GM21825 (cell line): Measurements from ENCODE around the gene COPE.
A peak's percentile ranks its signal among the peaks of the same experiment; 100 is the strongest.
"Not testable (repeated sequence)": the region's sequence is repeated elsewhere in the genome, so short reads cannot be mapped to it uniquely, and the experiment has no call there.

ENCODE experiments used
- ATAC-seq: cut with Tn5 transposase; IDR thresholded peaks from one replicate; pipeline ENCODE4 v1.9.1; 2021; ENCODE audit warnings: mild to moderate bottlenecking, moderate library complexity; ENCODE audit not compliant: unreplicated experiment

The COPE gene

DNA sequence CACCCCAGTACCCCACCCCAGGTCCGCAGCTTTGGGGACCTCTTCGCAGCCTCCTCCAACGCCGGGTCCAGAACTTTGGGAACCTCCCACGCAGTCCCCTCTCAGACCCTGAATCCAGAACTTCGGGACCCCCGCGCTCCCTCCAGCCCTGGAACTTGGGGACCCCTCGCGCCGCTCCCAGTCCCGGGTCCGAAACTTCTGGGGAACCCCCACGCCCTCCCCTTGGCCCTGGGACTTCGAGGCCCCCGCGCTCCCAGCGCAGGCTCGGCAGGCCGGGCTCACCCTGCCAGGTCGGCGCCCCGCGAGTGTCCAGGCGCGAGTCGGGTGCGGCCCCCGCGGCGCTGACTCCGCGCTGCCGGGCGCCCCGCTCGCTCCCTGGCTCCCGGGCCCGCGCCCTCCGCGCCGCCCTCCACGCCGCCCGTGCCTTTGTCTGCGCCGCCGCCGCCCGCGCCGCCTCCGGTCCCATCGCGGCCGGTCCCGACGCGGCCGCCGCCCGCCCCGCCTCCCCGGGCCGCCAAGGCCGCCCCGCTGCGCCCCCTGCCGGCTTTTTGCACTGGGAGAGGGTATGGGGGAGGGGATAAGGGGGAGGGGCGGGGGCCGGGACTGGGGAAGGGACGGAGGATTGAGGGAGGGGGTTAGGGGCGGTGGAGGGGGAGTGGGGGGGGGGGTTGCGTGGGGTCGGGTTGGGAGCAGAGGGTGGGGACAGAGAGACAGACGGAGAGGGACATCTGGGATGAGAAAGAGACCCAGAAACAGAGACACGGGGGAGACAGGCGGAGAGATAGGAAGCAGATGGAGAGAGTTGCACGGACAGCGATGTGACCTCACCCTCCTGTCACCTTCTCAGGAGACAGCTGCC, 21.8 kb upstream of the COPE start, which contains the start of gene HOMER3:
Gene HOMER3 (minus strand): TSS at position 449 of the 859 bp plus-strand sequence. CDS start 2,235 bp downstream, outside the sequence.
- ATAC-seq, result peak; percentile 53

DNA sequence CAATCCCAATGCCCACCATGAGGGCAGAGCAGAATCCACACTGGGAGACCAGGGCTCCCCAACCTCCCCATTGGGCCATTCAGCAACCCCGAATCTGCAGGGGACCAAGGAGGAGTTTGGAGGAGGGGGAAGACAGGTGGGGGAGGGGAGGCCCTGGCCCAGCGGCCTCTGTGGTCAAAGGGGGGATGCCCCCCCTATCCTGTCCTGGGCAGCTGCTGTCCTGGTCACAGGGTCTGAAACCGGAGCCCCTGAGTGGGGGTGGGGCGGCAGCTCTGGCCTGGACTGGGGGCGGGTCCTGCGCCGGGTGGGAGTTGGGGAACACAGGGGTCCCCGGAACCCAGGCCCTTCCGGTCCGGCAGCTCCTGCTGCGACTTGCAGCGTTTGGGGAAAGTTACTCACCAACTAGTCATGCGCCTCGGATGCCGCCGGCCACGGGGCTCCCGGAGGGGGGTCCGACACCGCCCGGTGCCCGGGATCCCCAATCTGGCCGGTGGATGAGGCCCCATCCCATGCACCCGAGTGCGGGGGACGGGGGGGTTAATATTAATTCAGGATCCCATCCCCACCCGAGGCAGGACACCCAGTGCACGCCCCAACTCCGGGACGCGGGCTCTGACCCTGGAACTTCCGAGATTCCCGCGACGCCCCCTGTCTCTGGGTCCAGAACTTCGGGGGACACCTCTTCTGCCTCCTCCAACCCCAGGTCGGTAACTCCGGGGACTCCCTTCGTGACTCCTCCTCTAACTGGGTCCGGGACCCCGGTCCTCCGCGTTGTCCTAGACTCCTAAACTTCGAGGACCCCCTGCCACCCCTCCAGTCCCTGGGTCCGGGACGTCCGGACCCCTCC, 21.0 kb upstream of the COPE start:
- no peak for ATAC-seq

DNA sequence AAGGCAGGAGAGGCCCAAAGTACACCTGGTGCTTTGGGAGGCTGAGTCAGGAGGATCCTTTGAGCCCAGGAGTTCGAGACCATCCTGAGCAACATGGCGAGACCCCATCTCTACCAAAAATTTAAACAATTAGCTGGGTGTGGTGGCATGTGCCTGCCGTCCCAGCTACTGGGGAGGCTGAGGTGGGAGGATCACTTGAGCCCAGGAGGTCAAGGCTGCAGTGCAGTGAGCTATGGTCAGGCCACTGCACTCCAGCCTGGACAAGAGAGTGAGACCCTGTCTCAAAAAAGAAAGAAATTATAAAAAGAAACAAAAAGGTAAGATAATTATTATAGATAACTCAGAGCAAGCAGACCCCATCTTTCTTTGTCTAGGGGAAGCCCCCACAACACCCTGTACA, 20.0 kb upstream of the COPE start:
- ATAC-seq, result no peak

DNA sequence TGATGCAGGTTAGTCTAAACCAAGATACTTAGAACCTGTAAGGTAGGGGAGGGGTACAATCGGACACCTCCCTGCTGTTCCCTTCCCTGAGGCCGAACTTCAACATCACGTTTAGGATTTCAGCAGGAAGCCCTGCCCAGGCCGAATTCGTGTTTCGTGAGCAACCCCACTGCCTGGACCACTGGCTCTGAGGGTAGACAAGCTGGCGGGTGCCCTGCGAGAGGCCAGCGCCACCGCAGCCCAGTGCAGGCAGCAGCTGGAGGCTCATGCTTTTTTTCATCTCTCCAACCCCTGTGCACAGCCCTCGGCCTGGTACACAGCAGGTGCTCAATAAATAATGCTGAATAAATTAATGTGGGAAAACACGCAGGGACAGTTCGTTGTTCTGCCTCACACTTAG, 14.1 kb upstream of the COPE start:
- ATAC-seq, result no peak

DNA sequence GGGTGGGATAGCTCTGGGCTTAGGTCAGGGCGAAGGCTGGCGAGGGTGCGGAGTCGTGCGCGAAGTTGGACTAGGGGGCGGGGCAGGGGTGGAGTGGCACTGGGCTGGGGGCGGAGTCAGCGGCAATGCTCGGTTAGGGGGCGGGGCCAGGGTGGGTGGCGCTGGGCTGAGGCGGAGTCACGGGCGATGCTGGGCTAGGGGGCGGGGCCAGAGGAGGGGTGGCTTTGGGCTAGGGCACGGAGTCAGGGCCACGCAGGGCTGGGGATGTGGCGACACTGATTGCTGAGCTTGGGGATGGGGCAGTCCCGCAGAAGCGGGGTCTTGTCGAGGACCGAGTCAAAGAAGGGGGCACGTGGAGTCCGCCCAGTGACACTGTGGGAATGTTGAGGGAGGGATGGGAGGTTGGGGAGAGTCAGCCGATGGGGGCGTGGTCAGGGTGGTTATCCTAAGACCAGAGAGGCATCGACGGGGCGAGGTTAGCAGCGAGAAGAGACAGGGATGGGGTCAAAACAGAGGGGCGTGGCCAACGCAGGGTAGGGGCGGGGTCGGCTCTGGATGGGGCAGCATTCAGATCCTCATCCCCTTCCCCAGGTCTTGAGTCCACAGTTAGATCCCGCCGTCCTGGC, 13.1 kb upstream of the COPE start:
- no peak for ATAC-seq

DNA sequence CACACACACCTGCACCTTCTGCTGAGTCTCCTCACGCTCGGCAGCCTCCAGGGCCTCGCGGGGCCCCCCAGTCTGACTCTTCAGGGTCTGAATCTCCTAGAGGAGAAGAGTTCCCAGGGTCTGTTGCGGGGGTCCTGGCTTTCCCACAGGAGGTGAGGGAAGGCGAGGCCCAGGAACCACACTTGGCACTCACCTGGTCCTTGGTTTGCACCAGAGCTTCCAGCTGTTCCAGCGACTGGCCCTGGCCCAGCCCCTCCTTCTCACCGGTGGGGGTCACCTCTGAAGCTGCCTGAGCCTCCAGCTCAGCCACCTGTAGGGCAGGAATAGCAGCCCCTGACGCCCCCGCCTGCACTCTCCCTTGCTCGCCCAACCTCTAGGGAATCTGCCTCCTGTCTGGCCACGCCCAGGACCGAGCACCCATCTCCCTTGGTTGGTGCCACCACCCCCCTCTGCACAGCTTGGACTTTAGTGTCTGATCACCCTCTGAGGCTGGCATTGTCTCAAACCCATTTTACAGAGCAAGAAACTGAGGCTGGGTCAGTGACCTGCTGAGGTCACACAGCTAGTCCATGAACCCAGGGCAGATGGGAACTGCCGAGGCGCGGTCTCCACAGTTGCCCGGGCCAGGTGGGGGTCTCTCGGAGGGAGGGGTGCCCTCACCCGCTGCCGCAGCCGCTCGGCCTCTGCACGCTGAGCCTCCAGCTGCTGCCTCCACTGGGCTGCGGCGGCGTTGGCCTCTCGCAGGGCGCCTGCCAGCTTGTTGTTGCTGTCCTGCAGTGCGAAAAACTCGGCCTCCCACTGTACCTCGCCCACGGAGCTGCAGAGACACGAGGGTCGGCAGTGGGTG, 12.4 kb upstream of the COPE start:
- no peak for ATAC-seq

DNA sequence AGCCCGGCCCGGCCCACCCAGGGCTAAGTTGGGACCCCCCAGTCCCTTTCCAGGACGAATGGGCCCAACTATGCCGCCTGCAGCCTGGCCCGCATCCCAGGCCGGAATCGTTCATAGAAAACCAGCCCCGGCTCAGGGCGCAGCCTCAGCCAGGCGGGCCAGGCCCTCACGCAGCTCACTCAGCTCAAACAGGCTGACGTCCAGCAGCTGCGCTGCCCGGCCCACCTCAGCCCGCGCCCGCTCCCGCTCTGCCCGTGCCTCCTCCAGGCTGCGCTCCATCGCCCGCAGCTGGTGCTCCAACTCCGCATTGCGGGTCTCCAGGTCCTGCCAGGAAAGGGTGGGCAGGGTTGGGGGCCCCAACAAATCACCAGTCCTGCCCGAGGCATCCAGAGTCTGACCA, 10.1 kb upstream of the COPE start:
- no peak for ATAC-seq

DNA sequence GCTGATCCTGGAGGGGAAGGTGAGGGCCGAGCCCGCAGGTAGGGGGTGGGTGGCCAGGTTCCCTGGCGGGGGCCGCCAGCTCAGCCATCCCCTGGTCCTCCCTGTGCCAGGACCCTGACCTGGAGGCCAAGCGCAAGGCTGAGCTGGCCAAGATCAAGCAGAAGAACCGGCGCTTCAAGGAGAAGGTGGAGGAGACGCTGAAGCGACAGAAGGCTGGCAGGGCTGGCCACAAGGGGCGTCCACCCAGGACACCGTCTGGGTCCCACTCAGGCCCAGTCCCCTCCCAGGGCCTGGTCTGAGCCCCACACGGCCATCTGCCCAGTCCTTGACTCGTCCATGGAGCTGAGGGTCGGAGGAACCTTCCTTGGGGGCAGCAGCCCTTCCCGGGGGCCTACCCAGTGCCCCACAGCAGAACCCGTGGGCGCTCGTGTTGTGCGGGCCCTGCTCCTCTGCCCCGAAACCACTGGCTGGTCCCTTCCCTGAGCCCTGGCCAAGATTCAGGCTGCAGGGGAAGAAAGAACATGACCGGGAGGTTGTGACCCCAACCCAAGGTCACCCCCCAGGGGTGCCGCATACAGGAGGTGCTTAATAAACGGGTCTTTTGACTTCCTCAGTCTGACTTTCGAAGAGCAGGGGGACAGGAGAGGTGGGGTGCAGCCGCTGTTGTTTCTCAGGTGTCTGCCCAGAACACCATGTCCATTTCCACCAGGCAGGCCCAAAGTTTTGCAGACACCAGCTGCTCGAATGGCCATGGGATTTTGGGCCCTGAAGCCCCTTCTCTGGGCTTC, 9.0 kb upstream of the COPE start:
- ATAC-seq, result no peak

DNA sequence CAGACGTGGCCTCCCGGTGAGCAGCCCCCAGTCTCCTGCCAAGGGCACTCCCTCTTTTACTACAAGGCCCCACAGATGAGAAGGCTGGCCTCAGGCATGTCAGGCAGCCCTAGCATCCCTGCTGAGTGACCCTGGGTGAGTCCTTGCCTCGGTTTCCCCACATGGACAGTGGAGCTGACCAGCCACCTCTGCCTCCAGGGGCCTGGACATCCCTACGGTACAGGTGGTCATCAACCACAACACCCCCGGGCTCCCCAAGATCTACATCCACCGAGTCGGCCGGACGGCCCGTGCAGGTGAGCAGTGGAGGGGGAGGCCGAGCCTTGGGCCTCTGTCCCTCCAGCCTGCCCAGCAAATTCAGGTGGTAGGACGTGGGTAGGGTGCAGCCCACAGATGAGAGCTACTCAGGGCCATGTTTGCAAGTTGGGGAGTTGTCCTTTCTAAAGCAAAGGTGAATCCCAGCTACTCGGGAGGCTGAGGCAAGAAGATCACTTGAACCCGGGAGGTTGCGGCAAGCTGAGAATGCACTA, 5.6 kb upstream of the COPE start:
- no peak for ATAC-seq

DNA sequence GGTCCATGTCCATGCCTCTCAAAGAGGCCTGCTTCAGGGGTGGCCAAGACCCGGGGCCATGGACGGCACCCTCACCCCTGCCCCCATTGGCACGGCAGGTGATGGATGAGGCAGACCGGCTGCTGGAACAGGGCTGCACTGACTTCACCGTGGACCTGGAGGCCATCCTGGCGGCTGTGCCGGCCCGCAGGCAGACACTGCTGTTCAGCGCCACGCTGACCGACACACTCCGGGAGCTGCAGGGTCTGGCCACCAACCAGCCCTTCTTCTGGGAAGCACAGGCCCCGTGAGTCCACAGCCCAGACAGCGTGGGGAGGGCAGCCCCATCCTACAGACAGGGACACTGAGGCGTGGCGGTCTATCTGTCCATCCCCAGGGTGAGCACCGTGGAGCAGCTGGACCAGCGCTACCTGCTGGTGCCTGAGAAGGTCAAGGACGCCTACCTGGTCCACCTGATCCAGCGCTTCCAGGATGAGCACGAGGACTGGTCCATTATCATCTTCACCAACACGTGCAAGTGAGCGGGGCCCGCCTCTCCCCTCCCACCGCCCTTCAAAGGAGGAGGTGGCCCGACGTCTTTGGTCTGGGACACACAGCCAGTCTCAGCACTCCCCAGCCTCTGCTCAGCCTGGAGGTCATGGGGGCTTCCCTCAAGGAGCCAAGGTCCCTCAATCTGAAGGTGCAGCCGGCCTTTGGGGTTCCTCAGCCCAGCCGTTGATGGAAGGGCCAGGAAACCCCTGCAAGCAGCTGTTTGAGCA, 3.2 kb upstream of the COPE start:
- no peak for ATAC-seq

DNA sequence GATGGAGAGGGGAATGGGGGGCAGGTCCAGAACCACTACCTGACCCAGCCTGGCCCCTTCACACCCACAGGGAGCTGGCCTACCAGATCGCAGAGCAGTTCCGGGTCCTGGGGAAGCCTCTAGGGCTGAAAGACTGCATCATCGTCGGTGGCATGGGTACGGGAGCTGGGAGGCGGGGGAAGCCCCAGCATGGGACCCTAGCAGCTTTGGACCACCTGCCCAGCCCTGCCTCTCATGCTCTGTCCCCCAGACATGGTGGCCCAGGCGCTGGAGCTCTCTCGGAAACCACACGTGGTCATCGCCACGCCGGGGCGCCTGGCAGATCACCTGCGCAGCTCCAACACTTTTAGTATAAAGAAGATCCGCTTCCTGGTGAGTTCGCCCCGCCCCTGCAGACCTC, 2.4 kb upstream of the COPE start:
- no peak for ATAC-seq

DNA sequence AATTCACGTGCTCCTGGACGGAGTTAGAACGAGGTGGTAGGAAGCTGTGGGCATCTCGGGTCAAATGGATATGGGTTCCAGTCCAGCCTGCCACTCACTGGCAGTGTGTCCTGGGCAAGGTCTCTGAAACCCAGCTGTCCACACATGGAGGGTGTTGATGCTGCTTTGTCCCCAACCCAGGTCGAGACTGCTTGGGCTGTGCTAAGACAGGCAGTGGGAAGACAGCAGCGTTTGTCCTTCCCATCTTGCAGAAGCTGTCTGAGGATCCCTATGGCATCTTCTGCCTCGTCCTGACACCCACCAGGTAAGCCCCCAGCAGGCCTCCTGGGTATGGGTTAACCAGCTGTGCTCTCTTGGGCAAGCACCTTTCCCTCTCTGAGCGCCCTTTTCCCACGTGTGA, 1.2 kb upstream of the COPE start:
- ATAC-seq, result no peak

DNA sequence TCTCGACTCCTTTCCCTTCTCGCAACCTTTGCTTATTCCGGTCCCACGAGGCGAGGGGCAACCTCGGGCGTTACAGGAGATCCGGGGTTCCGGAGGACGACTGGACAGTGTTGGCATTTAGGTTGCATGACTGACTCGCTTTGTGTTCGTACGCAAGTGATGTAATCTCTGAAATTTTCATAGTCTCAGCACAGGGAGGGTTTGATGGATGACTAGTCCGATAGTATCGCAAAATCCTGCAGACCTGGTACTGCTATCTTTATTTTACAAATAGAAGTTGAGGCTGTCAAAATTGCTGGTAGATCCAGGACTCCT, 670 bp upstream of the COPE start:
- ATAC-seq, result peak; percentile 10

DNA sequence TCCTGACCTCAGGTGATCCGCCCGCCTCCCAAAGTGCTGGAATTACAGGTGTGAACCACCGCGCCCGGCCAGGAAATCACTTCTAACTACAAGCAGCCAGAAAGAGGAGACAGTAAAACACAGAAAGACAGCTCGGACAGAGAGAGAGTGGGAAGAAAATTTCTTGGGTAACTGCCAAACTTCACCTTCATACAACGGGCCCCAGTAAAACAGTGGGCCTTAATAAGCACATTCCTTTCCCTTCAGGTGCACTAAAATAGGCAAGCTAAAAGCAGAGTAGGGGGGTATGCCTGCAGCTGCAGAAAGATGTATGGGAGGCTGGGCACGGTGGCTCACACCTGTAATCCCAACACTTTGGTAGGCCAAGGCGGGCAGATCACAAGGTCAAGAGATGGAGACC, 1.6 kb downstream of the COPE start:
- not testable (repeated sequence) for ATAC-seq

DNA sequence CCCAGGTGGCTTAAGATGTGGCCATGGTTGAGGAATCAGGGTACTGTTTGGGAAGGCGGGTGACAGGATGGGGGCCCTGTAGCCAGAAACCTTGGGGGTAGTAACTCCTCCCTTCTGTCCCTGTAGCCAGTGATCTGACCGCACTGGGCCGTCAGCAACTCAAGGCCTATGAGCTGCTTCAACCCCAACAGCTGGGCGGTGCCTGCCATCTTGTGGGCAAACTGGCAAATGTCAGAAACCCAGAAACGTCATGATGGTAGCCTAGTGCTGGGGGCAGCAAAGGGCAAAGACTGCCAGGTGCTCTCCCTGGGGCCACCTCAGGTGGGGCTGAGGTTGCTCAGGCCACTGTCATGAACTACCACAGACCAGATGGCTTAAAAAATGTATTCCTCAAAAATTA, 3.5 kb downstream of the COPE start:
- no peak for ATAC-seq

DNA sequence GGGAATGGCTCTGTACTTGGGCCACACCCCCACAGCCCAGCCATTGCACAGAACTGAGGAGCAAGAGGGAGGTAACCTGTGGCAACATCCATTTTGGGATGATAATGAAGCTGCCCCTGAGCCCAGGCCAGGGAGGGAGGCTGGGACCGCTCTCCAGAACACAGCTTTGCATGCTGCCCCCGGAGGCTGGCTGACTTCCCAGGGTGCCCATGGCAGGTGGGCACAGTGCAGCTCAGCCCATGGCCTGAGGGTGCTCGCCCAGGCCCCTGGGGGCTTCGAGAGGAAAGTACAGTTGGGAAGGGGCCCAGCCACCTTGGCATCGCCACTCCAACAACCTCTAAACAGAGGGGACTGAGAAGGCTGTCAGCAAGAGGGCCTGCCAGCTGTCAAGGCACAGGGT, 5.7 kb downstream of the COPE start:
- ATAC-seq, result no peak

DNA sequence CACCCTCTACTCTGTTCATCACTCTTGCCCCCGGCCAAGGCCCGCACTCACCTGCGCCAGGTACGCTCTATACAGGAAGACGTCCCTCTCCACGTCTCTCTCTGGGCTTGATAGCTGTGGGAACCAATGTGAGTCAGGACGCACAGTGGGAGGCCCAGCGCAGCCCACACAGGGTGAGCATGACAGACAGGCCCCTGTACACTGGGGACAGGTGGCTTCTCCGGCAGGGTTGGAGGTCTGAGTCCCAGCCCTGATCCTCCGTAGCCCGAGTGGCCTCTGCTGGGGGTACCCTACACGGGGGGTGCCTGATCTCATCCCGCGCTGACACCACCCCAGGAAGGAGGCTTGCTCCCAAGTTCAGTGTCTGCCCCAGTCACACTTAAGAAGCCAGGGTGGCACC, 6.3 kb downstream of the COPE start:
- no peak for ATAC-seq

DNA sequence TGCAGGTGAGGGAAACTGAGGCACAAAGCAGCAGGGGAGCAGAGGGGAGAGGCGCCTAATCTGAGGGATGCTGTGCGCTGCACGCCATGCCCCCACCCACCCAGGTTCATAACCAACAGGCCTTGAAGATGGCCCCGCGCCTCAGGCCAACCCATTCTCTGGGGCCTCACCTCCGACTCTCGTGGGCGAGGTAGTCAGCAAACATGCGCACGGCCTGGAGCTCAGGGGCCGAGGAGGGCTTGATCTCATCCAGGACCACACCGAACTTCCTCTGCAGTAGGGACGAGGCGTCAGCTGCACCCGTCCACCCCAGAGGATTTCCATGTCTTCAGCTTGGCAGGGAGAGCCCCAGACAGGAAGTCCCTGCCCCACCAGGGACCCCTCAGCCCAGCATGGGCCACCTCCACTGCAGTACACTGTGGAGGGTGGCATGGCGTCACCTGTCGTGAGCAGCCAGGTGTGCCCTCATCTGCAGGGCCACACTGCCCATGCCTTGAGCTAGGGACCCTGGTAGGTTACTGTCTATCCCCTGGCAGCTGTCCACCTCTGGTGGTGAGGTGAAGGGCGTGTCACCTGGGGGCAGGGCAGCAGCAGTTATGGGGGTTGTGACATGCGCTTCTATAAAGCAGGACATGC, 8.3 kb downstream of the COPE start:
- no peak for ATAC-seq

DNA sequence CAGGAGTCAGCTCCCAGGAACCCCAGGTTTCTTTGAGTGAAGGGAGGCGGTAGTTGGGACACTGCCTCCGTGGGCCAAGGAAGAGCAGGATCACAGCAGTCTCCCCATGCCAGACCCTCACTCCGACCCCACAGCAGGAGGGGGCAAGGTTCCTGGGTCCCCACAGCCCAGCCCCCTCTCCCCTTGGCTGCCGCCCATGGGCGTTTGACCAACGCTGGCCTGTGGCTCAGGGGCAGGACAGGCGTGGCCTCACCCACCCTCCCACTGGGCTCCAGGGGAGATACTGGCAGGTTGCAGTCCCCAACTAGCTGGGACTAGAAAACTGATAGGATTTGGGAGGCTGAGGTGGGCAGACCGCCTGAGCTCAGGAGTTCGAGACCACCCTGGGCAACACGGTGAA, 9.2 kb downstream of the COPE start:
- ATAC-seq, result no peak
